ENCODE measurements around the gene CETN2. TPM values are rescaled to one million over a fixed set of nuclear protein-coding genes. Genes with fewer than 3 reads are reported as not detected.
"Not testable (repeated sequence)": the region's sequence is repeated elsewhere in the genome, so short reads cannot be mapped to it uniquely, and the experiment has no call there.

Gene CETN2
- total RNA-seq, 2 donors from 2014 or later, result 19.0 to 20.4 TPM

- H3K9ac ChIP-seq (ENCODE audit: low read depth in 2 of 2, low read length in 2 of 2), result no peak overlapping the region
- intact Hi-C loops (cut with DNase I), result no loop called here
- H3K27ac ChIP-seq, result no peak overlapping the region
- no peak for DNase-seq
- H3K36me3 ChIP-seq, result no peaks in the 10 kb centered on the region
- H3K4me3 ChIP-seq, result no peak overlapping the region
- H3K9me3 ChIP-seq, result no peaks in the 10 kb centered on the region
- no peak for TF ChIP-seq CTCF (IDR thresholded peaks at IDR 0.05)
- no peaks in the 10 kb centered on the region for H3K27me3 ChIP-seq
- no peaks in the 10 kb centered on the region for H3K4me1 ChIP-seq
Observed at GRCh38 chrX:152845618-152846240, 15.2 kb upstream of the CETN2 start.

GRCh38 chrX:152844256-152844655 is 13.7 kb upstream of the CETN2 start:
- DNase-seq, result no peak
- Histone ChIP-seq H3K9ac (ENCODE audit: low read depth in 2 of 2, low read length in 2 of 2) (no peak overlapping the region), H3K36me3 (no peaks in the 10 kb centered on the region), H3K27me3 (no peaks in the 10 kb centered on the region), H3K4me1 (no peaks in the 10 kb centered on the region), H3K27ac (no peak overlapping the region), H3K9me3 (no peaks in the 10 kb centered on the region), H3K4me3 (no peak overlapping the region)
- intact Hi-C loops (cut with DNase I), result no loop called here
- no peak for TF ChIP-seq CTCF (IDR thresholded peaks at IDR 0.05)

GRCh38 chrX:152843852-152844251 is 13.3 kb upstream of the CETN2 start:
- no peak for TF ChIP-seq CTCF (IDR thresholded peaks at IDR 0.05)
- H3K27ac ChIP-seq, result no peak overlapping the region
- H3K4me3 ChIP-seq, result no peak overlapping the region
- intact Hi-C loops (cut with DNase I), result no loop called here
- H3K27me3 ChIP-seq, result no peaks in the 10 kb centered on the region
- no peaks in the 10 kb centered on the region for H3K36me3 ChIP-seq
- no peak overlapping the region for H3K9ac ChIP-seq (ENCODE audit: low read depth in 2 of 2, low read length in 2 of 2)
- no peaks in the 10 kb centered on the region for H3K4me1 ChIP-seq
- no peak for DNase-seq
- H3K9me3 ChIP-seq, result no peaks in the 10 kb centered on the region

GRCh38 chrX:152842772-152843338 is 12.3 kb upstream of the CETN2 start:
- H3K36me3 ChIP-seq, result no peaks in the 10 kb centered on the region
- no peak for TF ChIP-seq CTCF (IDR thresholded peaks at IDR 0.05)
- intact Hi-C loops (cut with DNase I), result no loop called here
- H3K4me3 ChIP-seq, result no peak overlapping the region
- no peaks in the 10 kb centered on the region for H3K4me1 ChIP-seq
- H3K27me3 ChIP-seq, result no peaks in the 10 kb centered on the region
- no peak overlapping the region for H3K27ac ChIP-seq
- DNase-seq, result no peak
- H3K9ac ChIP-seq (ENCODE audit: low read depth in 2 of 2, low read length in 2 of 2), result no peak overlapping the region
- no peaks in the 10 kb centered on the region for H3K9me3 ChIP-seq

- H3K36me3 ChIP-seq; H3K4me1 ChIP-seq; H3K9ac ChIP-seq (ENCODE audit: low read depth in 2 of 2, low read length in 2 of 2); intact Hi-C loops (cut with DNase I); H3K27me3 ChIP-seq; H3K9me3 ChIP-seq; H3K27ac ChIP-seq; H3K4me3 ChIP-seq; DNase-seq: not testable (repeated sequence)
Observed at GRCh38 chrX:152835470-152835869, 4.9 kb upstream of the CETN2 start.

- no peaks in the 10 kb centered on the region for H3K4me1 ChIP-seq
- H3K9me3 ChIP-seq, result no peaks in the 10 kb centered on the region
- TF ChIP-seq CTCF (IDR thresholded peaks at IDR 0.05), result no peak
- intact Hi-C loops (cut with DNase I), result no loop called here
- H3K4me3 ChIP-seq, result no peak overlapping the region
- no peak overlapping the region for H3K9ac ChIP-seq (ENCODE audit: low read depth in 2 of 2, low read length in 2 of 2)
- H3K27me3 ChIP-seq, result no peaks in the 10 kb centered on the region
- DNase-seq, result no peak
- no peaks in the 10 kb centered on the region for H3K36me3 ChIP-seq
- no peak overlapping the region for H3K27ac ChIP-seq
Observed at GRCh38 chrX:152833378-152833777, 2.8 kb upstream of the CETN2 start.

All from colonic mucosa (tissue), 4 donors.